ENCODE measurements around the gene TTLL6.

GRCh38 chr17:48732688-48733629 lies 84.1 kb downstream of the TTLL6 start:
- TF ChIP-seq CTCF (IDR thresholded peaks at IDR 0.05) (no peak), POLR2A (IDR thresholded peaks at IDR 0.05) (no peak)
